Astrocyte (in vitro differentiated cells and primary cell): ENCODE results near the gene PCDHA3.

Experiments
- EZH2 ChIP-seq: IDR thresholded peaks from 2 replicates; pipeline ENCODE4 v1.6.1; 2012; ENCODE audit warnings: mild to moderate bottlenecking, low read length, inconsistent platforms; ENCODE audit not compliant: insufficient read depth
- TF ChIP-seq, protein P1 (sequence below): IDR thresholded peaks from 2 replicates; pipeline ENCODE4 v1.5.1; 2011; ENCODE audit warnings: low read depth, mild to moderate bottlenecking, inconsistent platforms, low read length, moderate library complexity; ENCODE audit not compliant: insufficient read depth

DNA sequence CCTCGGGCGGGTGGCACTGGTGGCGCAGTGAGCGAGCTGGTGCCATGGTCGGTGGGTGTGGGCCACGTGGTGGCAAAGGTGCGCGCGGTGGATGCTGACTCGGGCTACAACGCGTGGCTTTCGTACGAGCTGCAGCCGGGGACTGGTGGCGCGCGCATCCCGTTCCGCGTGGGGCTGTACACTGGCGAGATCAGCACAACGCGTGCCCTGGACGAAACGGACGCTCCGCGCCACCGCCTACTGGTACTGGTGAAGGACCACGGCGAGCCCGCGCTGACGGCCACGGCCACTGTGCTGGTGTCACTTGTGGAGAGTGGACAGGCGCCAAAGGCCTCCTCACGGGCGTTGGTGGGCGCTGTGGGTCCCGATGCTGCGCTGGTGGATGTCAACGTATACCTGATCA, 8.0 kb downstream of the PCDHA3 start:
- TF ChIP-seq, protein P1, sequence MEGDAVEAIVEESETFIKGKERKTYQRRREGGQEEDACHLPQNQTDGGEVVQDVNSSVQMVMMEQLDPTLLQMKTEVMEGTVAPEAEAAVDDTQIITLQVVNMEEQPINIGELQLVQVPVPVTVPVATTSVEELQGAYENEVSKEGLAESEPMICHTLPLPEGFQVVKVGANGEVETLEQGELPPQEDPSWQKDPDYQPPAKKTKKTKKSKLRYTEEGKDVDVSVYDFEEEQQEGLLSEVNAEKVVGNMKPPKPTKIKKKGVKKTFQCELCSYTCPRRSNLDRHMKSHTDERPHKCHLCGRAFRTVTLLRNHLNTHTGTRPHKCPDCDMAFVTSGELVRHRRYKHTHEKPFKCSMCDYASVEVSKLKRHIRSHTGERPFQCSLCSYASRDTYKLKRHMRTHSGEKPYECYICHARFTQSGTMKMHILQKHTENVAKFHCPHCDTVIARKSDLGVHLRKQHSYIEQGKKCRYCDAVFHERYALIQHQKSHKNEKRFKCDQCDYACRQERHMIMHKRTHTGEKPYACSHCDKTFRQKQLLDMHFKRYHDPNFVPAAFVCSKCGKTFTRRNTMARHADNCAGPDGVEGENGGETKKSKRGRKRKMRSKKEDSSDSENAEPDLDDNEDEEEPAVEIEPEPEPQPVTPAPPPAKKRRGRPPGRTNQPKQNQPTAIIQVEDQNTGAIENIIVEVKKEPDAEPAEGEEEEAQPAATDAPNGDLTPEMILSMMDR = no peak
- TF ChIP-seq EZH2 = no peak
